GM19468 (cell line): ENCODE data around the gene HSPA5.
"Not testable (repeated sequence)": the region's sequence is repeated elsewhere in the genome, so short reads cannot be mapped to it uniquely, and the experiment has no call there.

Experiments
- ATAC-seq: cut with Tn5 transposase; IDR thresholded peaks from one replicate; pipeline ENCODE4 v1.9.1; 2021; ENCODE audit warnings: mild to moderate bottlenecking, moderate library complexity, moderate number of reproducible peaks; ENCODE audit not compliant: unreplicated experiment; ENCODE audit errors: extremely low read depth

Gene HSPA5

DNA sequence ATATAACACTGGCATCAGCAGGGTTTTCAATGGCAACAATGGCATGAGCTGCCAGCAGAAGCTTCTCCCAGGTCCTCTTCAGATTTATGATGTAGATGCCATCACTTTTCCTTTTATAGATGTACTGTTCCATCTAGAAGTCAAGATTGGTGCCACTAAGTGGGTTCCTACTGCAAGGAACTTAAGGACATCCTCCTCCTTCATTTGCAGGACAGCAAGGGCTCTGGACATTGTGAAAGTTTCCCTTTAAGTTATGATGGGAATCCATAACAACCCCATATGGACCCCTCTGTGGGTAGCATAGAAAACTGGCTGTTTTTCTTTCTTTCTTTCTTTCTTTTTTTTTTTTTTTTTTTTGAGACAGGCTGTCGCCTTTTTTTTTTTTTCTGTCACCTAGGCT lies 45.6 kb downstream of the HSPA5 start:
- ATAC-seq, result not testable (repeated sequence)

DNA sequence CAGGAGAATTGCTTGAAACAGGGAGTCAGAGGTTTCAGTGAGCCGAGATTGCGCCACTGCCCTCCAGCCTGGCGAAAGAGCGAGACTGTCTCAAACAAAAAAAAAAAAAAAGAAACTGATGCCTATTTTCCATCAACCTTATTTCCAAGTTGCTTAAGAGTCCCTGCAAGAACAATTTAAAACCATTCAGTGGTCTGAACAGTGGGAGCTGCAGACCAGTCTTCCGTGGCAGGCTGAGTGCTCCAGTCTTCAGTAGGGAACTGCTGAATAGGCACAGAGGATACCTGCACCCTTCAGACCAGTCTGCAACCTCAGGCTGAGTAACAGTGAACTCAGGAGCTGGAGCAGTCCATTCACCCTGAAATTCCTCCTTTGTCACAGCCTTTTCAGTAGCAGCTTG lies 46.7 kb downstream of the HSPA5 start:
- not testable (repeated sequence) for ATAC-seq

DNA sequence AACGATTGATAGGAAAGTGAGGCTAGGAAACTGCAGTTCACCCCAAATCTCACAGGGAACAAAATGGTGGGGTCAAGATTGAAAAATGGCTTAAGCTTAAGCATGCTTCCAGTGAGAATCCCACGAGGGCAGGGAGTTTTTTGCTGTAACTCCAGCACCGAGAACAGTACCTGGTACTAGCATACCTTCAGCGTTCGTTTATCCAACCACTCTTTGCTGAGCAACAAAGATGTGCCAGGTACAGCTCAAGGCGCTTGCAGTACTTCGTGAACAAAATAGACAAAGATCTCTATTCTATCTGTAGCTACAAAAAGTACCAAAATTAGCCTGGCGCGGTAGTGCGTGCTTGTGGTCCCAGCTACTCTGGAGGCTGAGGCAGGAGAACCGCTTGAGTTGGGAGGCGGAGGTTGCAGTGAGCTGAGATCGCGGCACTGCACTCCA lies 50.8 kb downstream of the HSPA5 start:
- no peak for ATAC-seq

DNA sequence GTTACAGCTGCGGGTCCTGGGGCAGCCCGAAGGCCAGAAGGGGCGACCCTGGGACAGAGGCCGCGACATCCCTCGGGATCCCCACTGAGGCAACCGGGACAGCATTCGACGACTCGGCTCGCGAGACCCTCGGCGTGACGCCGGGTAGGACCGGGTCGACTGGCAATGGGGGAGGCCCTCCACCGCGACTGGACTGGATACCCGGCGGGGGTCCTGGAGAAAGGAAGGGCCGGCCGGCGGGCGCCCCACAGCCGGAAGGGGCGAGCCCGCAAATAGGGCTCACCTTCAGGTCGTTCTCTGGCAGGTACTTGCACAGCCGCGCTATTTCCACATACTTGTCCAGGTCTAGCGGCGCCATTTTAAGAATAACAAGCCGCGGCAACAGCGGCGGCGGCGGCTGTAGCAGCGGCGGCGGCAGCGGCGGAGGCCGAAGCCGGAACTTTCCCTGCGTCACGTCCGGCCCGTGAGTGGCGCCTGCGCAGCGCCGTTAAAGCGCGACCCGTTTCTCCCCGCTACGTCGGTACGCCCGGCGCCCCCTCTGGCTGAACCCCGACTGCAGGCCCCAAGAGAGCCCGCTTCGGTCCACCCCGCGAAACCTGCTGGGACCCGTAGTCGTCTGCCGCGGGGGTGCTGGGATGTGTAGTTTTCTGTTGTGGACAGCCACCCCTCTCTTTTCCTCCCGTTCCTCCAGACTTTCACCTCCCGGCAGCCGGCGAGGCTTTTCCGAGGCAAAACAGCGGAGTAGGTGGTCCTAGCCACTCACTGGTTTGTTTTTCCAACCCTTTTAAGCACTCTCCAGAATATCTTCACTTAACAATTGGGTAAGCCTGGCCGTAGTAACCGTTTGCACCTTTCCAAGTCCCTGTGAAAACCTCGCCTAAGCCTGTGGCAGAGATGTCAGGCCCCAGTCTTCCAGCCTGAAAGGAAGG lies 51.5 kb downstream of the HSPA5 start, which contains the start of gene PPP6C:
Gene PPP6C, minus strand, starts transcription at position 443 of the 929 bp plus-strand sequence. Its CDS starts 85 bp downstream, at position 358.
- ATAC-seq, result peak; percentile 95

DNA sequence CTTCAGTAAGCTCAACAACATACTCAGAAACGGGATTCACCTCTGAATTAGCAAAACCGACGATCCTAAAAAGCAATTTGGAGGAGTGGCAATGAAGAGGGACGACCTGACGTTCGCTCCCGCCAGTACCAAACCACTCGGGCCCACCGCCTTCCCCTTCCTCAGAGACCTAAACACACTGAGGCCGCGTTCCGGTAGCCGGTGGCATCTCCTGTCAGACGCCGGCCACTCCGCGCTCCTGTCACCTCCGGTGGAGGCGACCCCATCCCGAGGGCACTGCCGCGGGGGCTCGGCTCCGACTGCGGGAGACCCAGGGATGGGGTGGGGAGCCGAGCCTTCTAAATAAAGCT lies 52.2 kb downstream of the HSPA5 start:
- no peak for ATAC-seq
